SU-DHL-6 (cell line): ENCODE results near the gene SNN.

ENCODE experiments used
- CTCF ChIP-seq: fragments of 200-600 bp; sonication (generic); IDR thresholded peaks from one replicate; pipeline ENCODE4 v1.5.1; 2017; ENCODE audit warnings: antibody characterized with exemption, mild to moderate bottlenecking, low read length, moderate library complexity; ENCODE audit not compliant: insufficient read depth, poor library complexity, severe bottlenecking
- EZH2phosphoT487 ChIP-seq: fragments of 200-600 bp; sonication (generic), shearing (Covaris generic); conservative IDR thresholded peaks from 2 replicates; pipeline ENCODE4 v1.6.1; 2018; ENCODE audit warnings: mild to moderate bottlenecking, antibody characterized with exemption, low read length, moderate library complexity, mixed read lengths

GRCh38 chr16:11665071-11665491 is 3.2 kb upstream of the SNN start:
- no peak for TF ChIP-seq CTCF
- TF ChIP-seq EZH2phosphoT487: no peak
